NCI-H1048 (cell line): ENCODE results near the gene NUB1.

Experiments
- DNase-seq: peaks from one replicate; lab custom pipeline; 2025; lab: John Stamatoyannopoulos, UW

The NUB1 gene

GRCh38 chr7:151389096-151389767 lies 47.6 kb downstream of the NUB1 start:
- no peak for DNase-seq

GRCh38 chr7:151389768-151390597 lies 48.4 kb downstream of the NUB1 start:
- DNase-seq: no peak

DNA sequence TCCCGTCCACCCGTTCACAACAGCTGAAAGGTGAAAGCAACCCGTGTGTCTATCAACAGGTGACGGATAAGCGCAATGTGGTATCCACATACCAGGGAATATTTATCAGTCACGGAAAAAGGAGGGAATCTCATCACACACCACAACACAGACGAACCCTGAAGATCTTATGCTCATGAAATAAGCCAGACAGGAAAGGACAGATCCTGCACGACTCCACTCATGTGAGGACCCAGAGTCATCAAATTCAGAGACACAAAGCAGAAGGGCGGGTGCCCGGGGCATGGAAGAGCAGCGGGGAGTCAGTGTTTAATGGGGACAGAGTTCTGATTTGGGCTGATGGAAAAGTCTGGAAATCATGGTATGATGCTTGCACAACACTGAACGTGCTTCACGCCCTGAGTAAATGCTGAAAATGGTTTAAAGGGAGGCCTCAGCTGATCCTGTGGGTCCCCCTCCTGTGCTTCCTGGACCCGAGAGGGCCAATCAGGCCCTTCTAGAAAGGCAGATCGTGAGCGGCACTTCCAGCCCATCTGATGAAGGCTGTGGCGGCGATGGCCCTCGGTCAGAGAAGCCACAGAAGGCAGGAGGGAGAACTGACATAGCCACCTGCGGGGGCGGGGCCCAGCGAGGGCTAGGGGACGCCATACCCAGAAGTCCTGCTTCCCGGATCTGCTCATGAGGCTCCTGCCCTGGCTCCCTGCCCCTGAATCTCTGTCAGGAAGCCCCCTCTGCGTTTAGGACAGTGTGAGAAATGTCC lies 49.2 kb downstream of the NUB1 start:
- DNase-seq: no peak

DNA sequence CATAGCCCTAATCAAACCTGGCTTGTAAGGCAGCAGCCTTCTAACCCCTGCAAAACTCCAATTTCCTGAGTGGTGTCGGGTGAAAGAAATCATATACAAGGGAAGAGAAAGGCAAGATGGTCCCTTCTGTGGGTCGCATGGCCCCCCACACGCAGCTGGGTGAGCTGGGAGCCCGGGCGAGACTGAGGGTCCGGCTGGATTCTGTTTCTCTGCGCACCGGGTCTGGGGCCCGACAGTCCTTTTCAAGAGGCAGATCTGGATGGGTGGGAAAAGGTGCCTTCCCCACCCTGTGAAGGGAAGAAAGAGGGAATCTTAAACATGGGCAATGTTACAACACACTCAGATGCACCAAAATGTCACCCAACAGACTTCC lies 49.7 kb downstream of the NUB1 start:
- DNase-seq: no peak

- DNase-seq: no peak
Observed at GRCh38 chr7:151392002-151392401, 50.4 kb downstream of the NUB1 start.

GRCh38 chr7:151392426-151392825 lies 50.8 kb downstream of the NUB1 start:
- no peak for DNase-seq

GRCh38 chr7:151393031-151393977 lies 51.7 kb downstream of the NUB1 start:
- DNase-seq: no peak

GRCh38 chr7:151394076-151395035 lies 52.7 kb downstream of the NUB1 start:
- no peak for DNase-seq

DNA sequence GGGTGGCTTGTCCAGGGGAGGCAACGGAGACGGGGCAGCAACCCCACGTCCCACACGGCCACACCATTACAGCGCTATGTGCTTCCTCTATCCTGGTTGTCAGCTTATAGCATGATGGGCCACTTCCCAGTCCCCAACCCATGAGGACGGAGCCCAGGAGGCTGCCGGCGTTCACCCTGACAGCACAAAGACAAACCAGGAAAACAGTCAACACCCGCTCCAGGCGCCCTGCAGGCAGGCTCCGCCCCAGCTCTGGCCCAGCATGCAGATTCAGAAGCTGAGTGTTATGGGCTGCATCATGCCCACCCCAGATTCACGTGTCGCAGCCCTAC lies 53.4 kb downstream of the NUB1 start:
- no peak for DNase-seq

GRCh38 chr7:151396328-151396970 lies 54.8 kb downstream of the NUB1 start:
- no peak for DNase-seq

DNA sequence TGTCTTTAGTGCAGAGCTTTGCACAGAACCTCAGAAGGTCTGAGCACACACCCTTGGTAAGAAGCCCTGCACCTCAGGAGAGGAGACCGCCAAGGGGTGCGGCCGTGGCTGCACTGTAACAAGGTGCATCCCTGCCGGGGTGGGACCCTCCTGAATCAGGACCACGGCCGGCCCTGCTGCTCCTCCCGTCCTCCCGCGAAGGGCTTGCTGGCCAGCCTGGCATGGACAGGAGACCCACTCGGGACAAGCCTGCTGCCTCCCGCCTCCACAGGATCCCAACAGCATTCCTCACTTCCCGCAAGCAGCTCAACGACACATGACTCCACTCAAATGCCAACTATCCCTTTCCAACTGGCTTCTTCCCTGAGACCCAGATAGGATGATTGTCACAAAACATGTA lies 55.4 kb downstream of the NUB1 start:
- DNase-seq: no peak

DNA sequence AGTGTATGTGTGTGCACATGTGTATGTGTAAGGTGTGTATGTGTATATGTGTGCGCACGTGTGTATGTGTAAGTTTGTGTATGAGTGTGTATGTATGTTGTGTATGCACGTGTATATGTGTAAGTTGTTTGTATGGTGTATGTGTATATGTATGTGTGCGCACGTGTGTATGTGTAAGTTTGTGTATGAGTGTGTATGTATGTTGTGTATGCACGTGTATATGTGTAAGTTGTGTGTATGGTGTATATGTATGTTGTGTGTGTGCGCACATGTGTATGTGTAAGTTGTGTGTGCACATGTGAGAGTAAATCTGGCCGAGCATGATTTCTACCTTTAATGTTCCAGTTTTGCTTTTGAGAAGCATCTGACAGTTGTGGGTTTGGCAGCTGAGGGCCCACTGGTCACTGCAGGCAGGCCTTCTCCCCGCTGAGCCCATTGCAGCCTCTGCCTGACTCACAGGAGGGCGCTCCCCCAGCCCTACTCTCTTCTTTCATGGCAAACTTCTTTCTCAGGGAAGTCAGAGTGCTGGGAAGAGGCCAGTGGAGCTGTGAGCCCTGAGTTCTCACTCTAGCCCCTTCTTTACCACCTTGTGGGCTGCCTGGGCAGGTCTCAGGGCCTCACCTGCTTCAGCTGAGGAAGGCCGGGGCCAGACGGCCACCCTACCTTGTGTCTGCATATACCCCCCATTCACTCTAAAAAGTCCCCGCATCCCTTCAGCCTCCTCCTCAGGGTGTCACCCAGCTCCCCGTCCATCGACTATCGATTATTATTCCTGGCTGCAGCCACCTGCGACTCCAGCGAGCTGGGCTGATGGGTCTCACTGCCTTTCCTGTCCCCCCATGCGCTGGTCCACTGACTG lies 57.1 kb downstream of the NUB1 start:
- no peak for DNase-seq

DNA sequence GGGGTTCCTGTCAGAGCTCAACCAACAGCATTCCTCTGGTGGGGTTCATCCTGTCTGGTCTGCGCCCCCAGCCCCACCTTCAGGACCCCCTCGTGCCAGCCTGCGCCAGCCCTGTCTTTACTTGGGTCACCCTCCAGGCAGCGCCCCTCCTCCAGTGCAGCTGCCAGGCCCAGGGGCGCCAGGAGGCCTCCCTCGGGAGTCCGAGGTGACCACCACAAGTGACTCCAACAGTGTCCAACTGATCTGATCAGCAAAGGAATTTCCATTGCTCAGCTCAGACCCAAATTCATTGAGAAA lies 57.6 kb downstream of the NUB1 start:
- DNase-seq: no peak

- DNase-seq: no peak
Observed at GRCh38 chr7:151399906-151400305, 58.3 kb downstream of the NUB1 start.

- no peak for DNase-seq
Observed at GRCh38 chr7:151400626-151401315, 59.2 kb downstream of the NUB1 start.

GRCh38 chr7:151402029-151402835 lies 60.6 kb downstream of the NUB1 start:
- DNase-seq: no peak

- DNase-seq: no peak
Observed at GRCh38 chr7:151403764-151404163, 62.2 kb downstream of the NUB1 start.
